ENCODE measurements around the gene DNAAF3. TPM values are rescaled to one million over a fixed set of nuclear protein-coding genes. Genes with fewer than 3 reads are reported as not detected.

The DNAAF3 gene
- total RNA-seq, 4 donors from 2014 or later = 0.71 to 10.3 (median 0.99) TPM

GRCh38 chr19:55141696-55142095 is 24.7 kb downstream of the DNAAF3 start:
- TF ChIP-seq CTCF (IDR thresholded peaks at IDR 0.05) (no peak), POLR2A (IDR thresholded peaks at IDR 0.05) (no peak)
- no peak for DNase-seq (ENCODE audit: low spot score in 2 of 2)
- no peak overlapping the region for H3K4me3 ChIP-seq (ENCODE audit: low read depth, poor library complexity, severe bottlenecking)
- intact Hi-C loops (cut with DNase I; ENCODE audit: low total_unique reads) = loop anchor here (10.0 kb wide), 1 partner anchor 353 kb away; no protein-coding TSS in a partner anchor
- 20 to 39% methylated on average over 18 to 20 of the region's 21 CpGs for WGBS, 2 donors

DNA sequence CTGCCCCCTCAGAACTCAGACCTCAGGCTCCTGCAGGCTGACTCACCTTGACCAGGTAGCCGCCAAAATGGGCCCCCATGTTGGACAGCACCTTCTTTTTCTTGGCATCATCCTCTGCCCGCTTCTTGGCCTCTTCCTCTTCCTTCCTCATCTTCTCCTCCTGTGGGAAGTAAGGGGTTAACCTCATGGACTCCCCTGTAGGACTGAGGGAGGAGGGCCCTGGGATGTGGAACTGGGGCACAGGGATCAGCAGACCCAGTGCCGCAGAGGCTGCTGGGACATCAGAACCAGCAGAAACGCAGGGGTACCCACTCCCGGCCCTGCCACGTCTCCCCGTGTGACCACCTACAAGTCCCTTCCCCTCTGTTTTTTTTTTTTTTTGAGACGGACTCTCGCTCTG is 28.5 kb downstream of the DNAAF3 start:
- no peak overlapping the region for H3K4me3 ChIP-seq (ENCODE audit: low read depth, poor library complexity, severe bottlenecking)
- no peak for DNase-seq (ENCODE audit: low spot score in 2 of 2)
- intact Hi-C loops (cut with DNase I; ENCODE audit: low total_unique reads) = no loop called here
- 59 to 75% methylated on average over 9 of the region's 9 CpGs for WGBS, 2 donors
- TF ChIP-seq CTCF (IDR thresholded peaks at IDR 0.05) (no peak), POLR2A (IDR thresholded peaks at IDR 0.05) (no peak)

GRCh38 chr19:55136399-55137102 is 29.9 kb downstream of the DNAAF3 start:
- no peak overlapping the region for H3K4me3 ChIP-seq (ENCODE audit: low read depth, poor library complexity, severe bottlenecking)
- TF ChIP-seq CTCF (IDR thresholded peaks at IDR 0.05) (no peak), POLR2A (IDR thresholded peaks at IDR 0.05) (no peak)
- intact Hi-C loops (cut with DNase I; ENCODE audit: low total_unique reads) = no loop called here
- WGBS, 2 donors = 75 to 84% methylated on average over 17 of the region's 17 CpGs
- no peak for DNase-seq (ENCODE audit: low spot score in 2 of 2)

DNA sequence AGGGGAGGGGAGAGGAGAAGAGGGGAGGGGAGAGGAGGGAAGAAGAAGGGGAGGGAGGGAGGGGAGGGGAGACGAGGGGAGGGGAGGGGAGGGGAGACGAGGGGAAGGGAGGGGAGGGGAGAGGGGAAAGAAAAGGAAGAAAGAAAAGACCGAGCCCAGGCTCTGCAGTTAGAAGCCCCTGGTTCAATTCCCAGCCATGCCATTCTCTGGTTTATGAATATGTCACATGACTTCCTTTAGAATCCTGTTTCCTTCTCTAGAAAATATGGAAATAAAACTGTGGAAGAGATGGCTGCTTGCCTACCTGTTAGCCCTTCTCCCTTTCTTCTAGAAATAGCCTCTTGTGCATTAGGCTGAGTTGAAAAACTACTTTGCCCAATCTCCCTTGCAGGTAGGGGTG is 31.7 kb downstream of the DNAAF3 start:
- 27 to 63% methylated on average over 1 to 3 of the region's 3 CpGs for WGBS, 2 donors
- no peak for DNase-seq (ENCODE audit: low spot score in 2 of 2)
- TF ChIP-seq CTCF (IDR thresholded peaks at IDR 0.05) = no peak
- no peak for TF ChIP-seq POLR2A (IDR thresholded peaks at IDR 0.05)
- H3K4me3 ChIP-seq (ENCODE audit: low read depth, poor library complexity, severe bottlenecking) = no peak overlapping the region
- intact Hi-C loops (cut with DNase I; ENCODE audit: low total_unique reads) = no loop called here

DNA sequence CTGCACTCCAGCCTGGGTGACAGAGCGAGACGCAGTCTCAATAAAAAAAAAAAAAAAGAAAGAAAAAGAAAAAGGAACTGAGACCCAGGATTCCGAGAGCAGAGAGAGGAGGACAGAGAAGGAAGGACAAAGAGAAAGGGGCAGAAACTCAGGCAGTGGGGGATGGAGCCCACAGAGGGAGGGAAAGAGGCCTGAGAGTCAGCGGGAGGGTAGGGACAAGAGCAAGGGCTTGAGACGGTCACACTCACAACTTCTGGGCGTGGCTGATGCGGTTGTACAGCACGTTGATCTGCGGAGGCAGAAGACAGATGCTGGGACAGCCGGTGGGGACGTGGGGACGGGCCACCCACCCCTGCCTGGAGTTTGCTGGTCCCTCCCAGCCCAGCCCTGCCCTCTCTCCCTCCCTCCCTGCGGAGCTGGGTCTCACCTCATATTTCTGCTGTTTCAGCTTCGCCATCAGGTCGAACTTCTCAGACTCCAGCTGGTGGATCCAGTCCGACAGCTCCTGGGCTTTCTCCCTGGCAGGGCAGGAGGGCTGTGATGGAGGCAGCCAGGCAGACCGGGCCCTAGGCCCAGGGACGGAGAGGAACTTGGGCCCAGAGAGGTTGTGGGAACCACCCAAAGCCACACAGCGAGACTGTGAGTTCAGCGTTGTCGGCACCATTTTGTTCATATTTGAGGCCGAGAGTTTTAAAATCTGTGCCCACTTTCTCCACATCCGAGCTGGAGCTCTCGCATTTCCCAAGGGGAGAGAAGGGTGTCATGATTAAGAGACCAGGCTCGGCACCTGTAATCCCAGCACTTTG is 32.6 kb downstream of the DNAAF3 start:
- TF ChIP-seq POLR2A (IDR thresholded peaks at IDR 0.05) (no peak), CTCF (IDR thresholded peaks at IDR 0.05) (no peak)
- DNase-seq (ENCODE audit: low spot score in 2 of 2) = no peak
- H3K4me3 ChIP-seq (ENCODE audit: low read depth, poor library complexity, severe bottlenecking) = no peak overlapping the region
- intact Hi-C loops (cut with DNase I; ENCODE audit: low total_unique reads) = no loop called here
- WGBS, 2 donors = 68 to 73% methylated on average over 25 of the region's 25 CpGs

Measured in lower leg skin (tissue), 4 donors.